22Rv1 (cell line): Measurements from ENCODE around the gene PRDX3.

Experiments used
- ZFX ChIP-seq: fragments of 450-650 bp; IDR thresholded peaks from 2 replicates; pipeline ENCODE4 v1.6.1; 2017; ENCODE audit warnings: antibody characterized with exemption, borderline replicate concordance
- TF ChIP-seq, protein P1 (sequence below): fragments of 450-650 bp; IDR thresholded peaks from 2 replicates; pipeline ENCODE4 v1.5.1; 2017; ENCODE audit warnings: mild to moderate bottlenecking

DNA sequence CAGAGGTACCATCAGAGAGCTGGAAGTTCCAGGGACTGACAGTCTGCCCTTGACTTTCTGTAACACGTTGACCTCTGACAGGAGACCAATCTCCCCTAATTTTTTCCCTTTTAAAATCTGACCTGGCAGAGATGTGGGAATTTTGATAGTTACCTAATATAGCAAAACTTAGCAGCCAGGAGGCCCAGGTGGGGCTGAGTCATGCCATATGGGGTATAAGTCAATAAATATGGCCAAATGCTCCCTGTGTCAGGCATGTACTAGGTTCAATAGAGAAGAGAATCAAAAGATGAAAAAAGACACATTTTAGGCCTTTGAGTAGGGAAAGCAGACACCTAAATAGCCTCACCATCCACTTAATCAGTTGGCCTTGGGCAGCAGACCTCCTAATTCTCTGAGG lies 22.6 kb upstream of the PRDX3 start:
- TF ChIP-seq, protein P1, sequence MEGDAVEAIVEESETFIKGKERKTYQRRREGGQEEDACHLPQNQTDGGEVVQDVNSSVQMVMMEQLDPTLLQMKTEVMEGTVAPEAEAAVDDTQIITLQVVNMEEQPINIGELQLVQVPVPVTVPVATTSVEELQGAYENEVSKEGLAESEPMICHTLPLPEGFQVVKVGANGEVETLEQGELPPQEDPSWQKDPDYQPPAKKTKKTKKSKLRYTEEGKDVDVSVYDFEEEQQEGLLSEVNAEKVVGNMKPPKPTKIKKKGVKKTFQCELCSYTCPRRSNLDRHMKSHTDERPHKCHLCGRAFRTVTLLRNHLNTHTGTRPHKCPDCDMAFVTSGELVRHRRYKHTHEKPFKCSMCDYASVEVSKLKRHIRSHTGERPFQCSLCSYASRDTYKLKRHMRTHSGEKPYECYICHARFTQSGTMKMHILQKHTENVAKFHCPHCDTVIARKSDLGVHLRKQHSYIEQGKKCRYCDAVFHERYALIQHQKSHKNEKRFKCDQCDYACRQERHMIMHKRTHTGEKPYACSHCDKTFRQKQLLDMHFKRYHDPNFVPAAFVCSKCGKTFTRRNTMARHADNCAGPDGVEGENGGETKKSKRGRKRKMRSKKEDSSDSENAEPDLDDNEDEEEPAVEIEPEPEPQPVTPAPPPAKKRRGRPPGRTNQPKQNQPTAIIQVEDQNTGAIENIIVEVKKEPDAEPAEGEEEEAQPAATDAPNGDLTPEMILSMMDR, result no peak
- TF ChIP-seq ZFX, result no peak
